Esophagus muscularis mucosa (tissue), 4 donors: ENCODE data around the gene NEMP2. TPM values are rescaled to one million over a fixed set of nuclear protein-coding genes. Genes with fewer than 3 reads are reported as not detected.

Experiments used
- DNase-seq: peaks from one replicate; pipeline ENCODE4 v3.0.0-alpha.2; 2017; ENCODE audit errors: extremely low spot score
- H3K27ac ChIP-seq, 4 donors: fragments of 200-600 bp; sonication (generic); replicated peaks in 1 of 4; 1 replicate in 3 of 4; 2 replicates in 1 of 4; pipeline ENCODE4 v1.5.1; 2016 to 2019; ENCODE audit warnings: mild to moderate bottlenecking in 1 of 4
- H3K27me3 ChIP-seq, 4 donors: fragments of 200-600 bp; sonication (generic); one replicate each; pipeline versions ENCODE4 v1.5.1 to v1.6.0; 2016 to 2019
- H3K36me3 ChIP-seq, 4 donors: fragments of 200-600 bp; sonication (generic); one replicate each; pipeline ENCODE4 v1.5.1; 2016 to 2019
- H3K4me1 ChIP-seq, 4 donors: fragments of 200-600 bp; sonication (generic); one replicate each; pipeline ENCODE4 v1.5.1; 2016 to 2019
- H3K4me3 ChIP-seq, 4 donors: fragments of 200-600 bp; sonication (generic); 1 replicate in 2 of 4; 2 replicates in 2 of 4; pipeline ENCODE4 v1.5.1; 2016 to 2019; ENCODE audit warnings: mild to moderate bottlenecking in 4 of 4, moderate library complexity in 1 of 4
- H3K9me3 ChIP-seq, 4 donors: fragments of 200-600 bp; sonication (generic); 1 replicate in 3 of 4; 2 replicates in 1 of 4; pipeline ENCODE4 v1.5.1; 2016 to 2019
- CTCF ChIP-seq, 3 experiments: fragments of 200-600 bp in 2 of 3; fragments of 450-650 bp in 1 of 3; sonication (generic) in 2 of 3; IDR thresholded peaks; one replicate each; pipeline ENCODE4 v1.5.1; 2017 to 2019; ENCODE audit warnings: antibody characterized with exemption in 3 of 3, mild to moderate bottlenecking in 2 of 3, moderate library complexity in 1 of 3
- EP300 ChIP-seq: sonication (generic); formaldehyde crosslinking; IDR thresholded peaks from one replicate; pipeline ENCODE4 v1.6.1; 2017; ENCODE audit warnings: antibody characterized with exemption
- POLR2A ChIP-seq: fragments of 450-650 bp; IDR thresholded peaks from one replicate; pipeline ENCODE4 v1.6.1; 2017; ENCODE audit warnings: antibody characterized with exemption, moderate library complexity, mild to moderate bottlenecking, low read depth
- POLR2AphosphoS5 ChIP-seq, 2 donors: sonication (generic); formaldehyde crosslinking; IDR thresholded peaks; one replicate each; pipeline ENCODE4 v1.6.1; 2017; ENCODE audit warnings: antibody characterized with exemption in 2 of 2
- WGBS: methylation state at CpG from one replicate; pipeline ENCODE4 v1.1.5; 2018; 5-methylcytosine and 5-hydroxymethylcytosine counted together
- intact Hi-C: fragments of 100-400 bp; cut with DNase I; formaldehyde crosslinking; loops from one replicate; pipeline ENCODE4 v1.15.1; 2023
- total RNA-seq, 4 donors: library from RNA; depleted of rRNA; stranded (reverse); fragments of >200 nt; gene quantifications; one replicate each; pipeline versions ENCODE4 v1.1.0 to v1.2.1, GENCODE V29; 2016

The NEMP2 gene
- total RNA-seq, 4 donors from 2014 or later, result 2.5 to 5.7 (median 4.3) TPM

- peaks cover 4 to 47% (median 30%) of the 10 kb centered on the region in 4 donors for H3K36me3 ChIP-seq
- peaks cover 2 to 25% (median 21%) of the 10 kb centered on the region in 4 donors for H3K4me1 ChIP-seq
- no peak for TF ChIP-seq EP300
- TF ChIP-seq POLR2A, result no peak
- no peak for TF ChIP-seq CTCF (IDR thresholded peaks at IDR 0.05)
- TF ChIP-seq POLR2AphosphoS5 (IDR thresholded peaks at IDR 0.05), result no peak
- no peak overlapping the region for H3K27ac ChIP-seq
- intact Hi-C loops, result loop anchor here (5.0 kb wide), 1 partner anchor 98 kb away; the partner anchor contains the start of gene MFSD6
- no peaks in the 10 kb centered on the region for H3K9me3 ChIP-seq
- no peaks in the 10 kb centered on the region for H3K27me3 ChIP-seq
- WGBS, result 93% methylated on average over 1 of the region's 1 CpG
- no peak overlapping the region for H3K4me3 ChIP-seq
- DNase-seq, result no peak
These were observed 28.8 kb downstream of the NEMP2 start for GRCh38 chr2:190505696-190506095.

- no peaks in the 10 kb centered on the region for H3K27me3 ChIP-seq
- TF ChIP-seq CTCF (IDR thresholded peaks at IDR 0.05) (no peak), POLR2AphosphoS5 (IDR thresholded peaks at IDR 0.05) (no peak), EP300 (no peak), POLR2A (no peak)
- no peak for DNase-seq
- intact Hi-C loops, result loop anchor here (5.0 kb wide), 1 partner anchor 98 kb away; the partner anchor contains the start of gene MFSD6
- H3K4me3 ChIP-seq, result no peak overlapping the region
- H3K36me3 ChIP-seq, result peaks cover 4 to 52% (median 32%) of the 10 kb centered on the region in 4 donors
- WGBS, result 98% methylated on average over 3 of the region's 3 CpGs
- no peak overlapping the region for H3K27ac ChIP-seq
- H3K4me1 ChIP-seq, result peaks cover 2 to 32% (median 26%) of the 10 kb centered on the region in 4 donors
- no peaks in the 10 kb centered on the region for H3K9me3 ChIP-seq
These were observed 29.6 kb downstream of the NEMP2 start for GRCh38 chr2:190504912-190505311.

GRCh38 chr2:190503088-190503487 lies 31.4 kb downstream of the NEMP2 start:
- TF ChIP-seq EP300, result no peak
- no peak for TF ChIP-seq POLR2A
- TF ChIP-seq POLR2AphosphoS5 (IDR thresholded peaks at IDR 0.05), result no peak
- no peak for DNase-seq
- peaks cover 2 to 42% (median 27%) of the 10 kb centered on the region in 4 donors for H3K4me1 ChIP-seq
- H3K27me3 ChIP-seq, result no peaks in the 10 kb centered on the region
- intact Hi-C loops, result no loop called here
- no peak overlapping the region for H3K4me3 ChIP-seq
- H3K9me3 ChIP-seq, result no peaks in the 10 kb centered on the region
- WGBS, result 79% methylated on average over 3 of the region's 3 CpGs
- H3K27ac ChIP-seq, result no peak overlapping the region
- H3K36me3 ChIP-seq, result peaks cover 4 to 60% (median 31%) of the 10 kb centered on the region in 4 donors

- WGBS, result 59% methylated on average over 3 of the region's 3 CpGs
- Histone ChIP-seq H3K36me3 (peaks cover 7 to 70% (median 39%) of the 10 kb centered on the region in 4 donors), H3K27ac (no peak overlapping the region), H3K27me3 (no peaks in the 10 kb centered on the region), H3K4me1 (peaks cover 2 to 39% (median 20%) of the 10 kb centered on the region in 4 donors), H3K4me3 (no peak overlapping the region), H3K9me3 (no peaks in the 10 kb centered on the region)
- TF ChIP-seq POLR2AphosphoS5 (IDR thresholded peaks at IDR 0.05) (no peak), CTCF (IDR thresholded peaks at IDR 0.05) (no peak), EP300 (no peak), POLR2A (no peak)
- intact Hi-C loops, result no loop called here
- DNase-seq, result no peak
These were observed 32.7 kb downstream of the NEMP2 start for GRCh38 chr2:190501702-190502407.

- Histone ChIP-seq H3K27ac (no peak overlapping the region), H3K4me1 (peaks cover 2 to 39% (median 17%) of the 10 kb centered on the region in 4 donors), H3K27me3 (no peaks in the 10 kb centered on the region), H3K9me3 (no peaks in the 10 kb centered on the region), H3K4me3 (no peak overlapping the region), H3K36me3 (peaks cover 7 to 70% (median 39%) of the 10 kb centered on the region in 4 donors)
- no peak for DNase-seq
- TF ChIP-seq CTCF (IDR thresholded peaks at IDR 0.05) (no peak), POLR2AphosphoS5 (IDR thresholded peaks at IDR 0.05) (no peak), POLR2A (no peak), EP300 (no peak)
- intact Hi-C loops, result no loop called here
- 63% methylated on average over 5 of the region's 5 CpGs for WGBS
These were observed 33.3 kb downstream of the NEMP2 start for GRCh38 chr2:190501231-190501630.
